ENCODE measurements around the gene EFEMP2.

Gene EFEMP2

GRCh38 chr11:65891219-65892136, 18.9 kb upstream of the EFEMP2 start:
- Histone ChIP-seq H3K9me3 (ENCODE audit: control insufficient read depth, low read length) (no peaks in the 10 kb centered on the region), H3K36me3 (ENCODE audit: control insufficient read depth, insufficient read depth, low read length) (peaks cover 49% of the 10 kb centered on the region), H3K27ac (ENCODE audit: low read depth, low read length, severe bottlenecking) (peak overlapping the region; percentile 78), H3K4me3 (ENCODE audit: extremely low read depth, insufficient read depth, low read length, poor library complexity, severe bottlenecking) (peak overlapping the region; percentile 59), H3K4me1 (ENCODE audit: control insufficient read depth, insufficient read depth, low read length, poor library complexity, severe bottlenecking) (peaks cover 50% of the 10 kb centered on the region)
- 2 to 10% methylated on average over 43 to 45 of the region's 57 CpGs for whole genome bisulfite sequencing, 2 experiments (ENCODE audit: insufficient coverage in 2 of 2)

- Histone ChIP-seq H3K4me1 (ENCODE audit: control insufficient read depth, insufficient read depth, low read length, poor library complexity, severe bottlenecking) (peaks cover 48% of the 10 kb centered on the region), H3K9me3 (ENCODE audit: control insufficient read depth, low read length) (no peaks in the 10 kb centered on the region), H3K36me3 (ENCODE audit: control insufficient read depth, insufficient read depth, low read length) (peaks cover 49% of the 10 kb centered on the region), H3K4me3 (ENCODE audit: extremely low read depth, insufficient read depth, low read length, poor library complexity, severe bottlenecking) (peak within 1 kb of the TSS; percentile 59), H3K27ac (ENCODE audit: low read depth, low read length, severe bottlenecking) (peak within 1 kb of the TSS; percentile 78)
- WGBS, 2 experiments (ENCODE audit: insufficient coverage in 2 of 2) = 0 to 1% methylated on average over 63 to 88 of the region's 94 CpGs
Observed at GRCh38 chr11:65890324-65891218, 18.0 kb upstream of the EFEMP2 start, which contains the start of gene CCDC85B. Gene CCDC85B, plus strand, starts transcription at chr11:65890673. Its CDS starts 111 bp downstream, at chr11:65890784.

- Histone ChIP-seq H3K4me3 (ENCODE audit: extremely low read depth, insufficient read depth, low read length, poor library complexity, severe bottlenecking) (peak within 1 kb of the TSS; percentile 67), H3K36me3 (ENCODE audit: control insufficient read depth, insufficient read depth, low read length) (peaks cover 55% of the 10 kb centered on the region), H3K27ac (ENCODE audit: low read depth, low read length, severe bottlenecking) (peak within 1 kb of the TSS; percentile 96), H3K4me1 (ENCODE audit: control insufficient read depth, insufficient read depth, low read length, poor library complexity, severe bottlenecking) (peaks cover 37% of the 10 kb centered on the region), H3K9me3 (ENCODE audit: control insufficient read depth, low read length) (no peaks in the 10 kb centered on the region)
- WGBS, 2 experiments (ENCODE audit: insufficient coverage in 2 of 2) = 0% methylated on average over 45 to 55 of the region's 57 CpGs
Observed at GRCh38 chr11:65888163-65888814, 15.7 kb upstream of the EFEMP2 start, which contains the start of gene FIBP. Gene FIBP, minus strand, starts transcription at chr11:65888471. Its CDS starts 53 bp downstream, at chr11:65888418.

- Histone ChIP-seq H3K27ac (ENCODE audit: low read depth, low read length, severe bottlenecking) (peak overlapping the region; percentile 96), H3K36me3 (ENCODE audit: control insufficient read depth, insufficient read depth, low read length) (peaks cover 55% of the 10 kb centered on the region), H3K4me1 (ENCODE audit: control insufficient read depth, insufficient read depth, low read length, poor library complexity, severe bottlenecking) (peaks cover 32% of the 10 kb centered on the region), H3K9me3 (ENCODE audit: control insufficient read depth, low read length) (no peaks in the 10 kb centered on the region), H3K4me3 (ENCODE audit: extremely low read depth, insufficient read depth, low read length, poor library complexity, severe bottlenecking) (peak overlapping the region; percentile 67)
- 2 to 4% methylated on average over 20 to 22 of the region's 23 CpGs for WGBS, 2 experiments (ENCODE audit: insufficient coverage in 2 of 2)
Observed at GRCh38 chr11:65887723-65888162, 15.1 kb upstream of the EFEMP2 start.

- Histone ChIP-seq H3K4me1 (ENCODE audit: control insufficient read depth, insufficient read depth, low read length, poor library complexity, severe bottlenecking) (peaks cover 27% of the 10 kb centered on the region), H3K27ac (ENCODE audit: low read depth, low read length, severe bottlenecking) (peak overlapping the region; percentile 96)
Observed at GRCh38 chr11:65886826-65887722, 14.5 kb upstream of the EFEMP2 start.

GRCh38 chr11:65885808-65886536, 13.4 kb upstream of the EFEMP2 start:
- H3K27ac ChIP-seq (ENCODE audit: low read depth, low read length, severe bottlenecking) = no peak overlapping the region
- 95 to 96% methylated on average over 6 of the region's 12 CpGs for WGBS, 2 experiments (ENCODE audit: insufficient coverage in 2 of 2)
- H3K9me3 ChIP-seq (ENCODE audit: control insufficient read depth, low read length) = no peaks in the 10 kb centered on the region
- no peak overlapping the region for H3K4me3 ChIP-seq (ENCODE audit: extremely low read depth, insufficient read depth, low read length, poor library complexity, severe bottlenecking)
- H3K4me1 ChIP-seq (ENCODE audit: control insufficient read depth, insufficient read depth, low read length, poor library complexity, severe bottlenecking) = peaks cover 27% of the 10 kb centered on the region
- peaks cover 59% of the 10 kb centered on the region for H3K36me3 ChIP-seq (ENCODE audit: control insufficient read depth, insufficient read depth, low read length)

More at GRCh38 chr11:65886826-65887722, 14.5 kb upstream of the EFEMP2 start:
- no peaks in the 10 kb centered on the region for H3K9me3 ChIP-seq (ENCODE audit: control insufficient read depth, low read length)
- peak overlapping the region; percentile 67 for H3K4me3 ChIP-seq (ENCODE audit: extremely low read depth, insufficient read depth, low read length, poor library complexity, severe bottlenecking)
- H3K36me3 ChIP-seq (ENCODE audit: control insufficient read depth, insufficient read depth, low read length) = peaks cover 57% of the 10 kb centered on the region
- WGBS, 2 experiments (ENCODE audit: insufficient coverage in 2 of 2) = 87 to 90% methylated on average over 14 of the region's 14 CpGs

GRCh38 chr11:65885231-65885630, 12.6 kb upstream of the EFEMP2 start:
- H3K4me1 ChIP-seq (ENCODE audit: control insufficient read depth, insufficient read depth, low read length, poor library complexity, severe bottlenecking) = peaks cover 27% of the 10 kb centered on the region
- no peak overlapping the region for H3K27ac ChIP-seq (ENCODE audit: low read depth, low read length, severe bottlenecking)
- 93 to 98% methylated on average over 7 of the region's 7 CpGs for WGBS, 2 experiments (ENCODE audit: insufficient coverage in 2 of 2)
- no peaks in the 10 kb centered on the region for H3K9me3 ChIP-seq (ENCODE audit: control insufficient read depth, low read length)
- H3K4me3 ChIP-seq (ENCODE audit: extremely low read depth, insufficient read depth, low read length, poor library complexity, severe bottlenecking) = no peak overlapping the region
- peaks cover 59% of the 10 kb centered on the region for H3K36me3 ChIP-seq (ENCODE audit: control insufficient read depth, insufficient read depth, low read length)

GRCh38 chr11:65884716-65885092, 12.1 kb upstream of the EFEMP2 start:
- no peak overlapping the region for H3K4me3 ChIP-seq (ENCODE audit: extremely low read depth, insufficient read depth, low read length, poor library complexity, severe bottlenecking)
- peaks cover 22% of the 10 kb centered on the region for H3K4me1 ChIP-seq (ENCODE audit: control insufficient read depth, insufficient read depth, low read length, poor library complexity, severe bottlenecking)
- no peaks in the 10 kb centered on the region for H3K9me3 ChIP-seq (ENCODE audit: control insufficient read depth, low read length)
- no peak overlapping the region for H3K27ac ChIP-seq (ENCODE audit: low read depth, low read length, severe bottlenecking)
- peaks cover 59% of the 10 kb centered on the region for H3K36me3 ChIP-seq (ENCODE audit: control insufficient read depth, insufficient read depth, low read length)
- 30 to 51% methylated on average over 6 to 8 of the region's 9 CpGs for WGBS, 2 experiments (ENCODE audit: insufficient coverage in 2 of 2)
